Calu3 (cell line): ENCODE measurements around the gene PCBD2. TPM values are rescaled to one million over a fixed set of nuclear protein-coding genes. Genes with fewer than 3 reads are reported as not detected.

Experiments
- BruUV-seq: library from RNA; stranded (reverse); fragments of 400-500 nt; replicated peaks from 2 replicates; lab custom pipeline; 2021; lab: Mats Ljungman, UMichigan
- CTCF ChIA-PET: fragments of 300-600 bp; sonication (Branson Sonifier 250); formaldehyde crosslinking; loops from one replicate; lab custom pipeline; 2022; ENCODE audit warnings: antibody characterized with exemption; lab: Charles Lee
- DNase-seq: peaks from one replicate; pipeline ENCODE4 v3.0.0; 2022
- H3K27ac Mint-ChIP-seq: one replicate; pipeline ENCODE4 v1.8.0; 2022; ENCODE audit warnings: mixed read lengths; ENCODE audit not compliant: unreplicated experiment
- H3K27me3 Mint-ChIP-seq: one replicate; pipeline ENCODE4 v1.8.0; 2022; ENCODE audit warnings: mixed read lengths; ENCODE audit not compliant: unreplicated experiment
- H3K36me3 Mint-ChIP-seq: one replicate; pipeline ENCODE4 v1.8.0; 2022; ENCODE audit warnings: mild to moderate bottlenecking, moderate library complexity, mixed read lengths; ENCODE audit not compliant: insufficient read depth, unreplicated experiment
- H3K4me1 Mint-ChIP-seq: one replicate; pipeline ENCODE4 v1.8.0; 2022; ENCODE audit warnings: mild to moderate bottlenecking, low read depth, mixed read lengths; ENCODE audit not compliant: unreplicated experiment
- H3K4me3 Mint-ChIP-seq: one replicate; pipeline ENCODE4 v1.8.0; 2022; ENCODE audit warnings: mild to moderate bottlenecking, low read depth, moderate library complexity, mixed read lengths; ENCODE audit not compliant: unreplicated experiment
- H3K9me3 Mint-ChIP-seq: one replicate; pipeline ENCODE4 v1.8.0; 2022; ENCODE audit warnings: low read depth, mixed read lengths; ENCODE audit not compliant: unreplicated experiment
- CTCF ChIP-seq: fragments of 200-600 bp; IDR thresholded peaks from one replicate; pipeline ENCODE4 v1.8.0; 2022; ENCODE audit warnings: antibody characterized with exemption; ENCODE audit not compliant: unreplicated experiment
- intact Hi-C: fragments of 100-400 bp; cut with micrococcal nuclease; formaldehyde crosslinking; loops from one replicate; pipeline ENCODE4 v1.10.0; 2022; ENCODE audit not compliant: unreplicated experiment
- total RNA-seq: library from RNA; stranded (reverse); gene quantifications from 2 replicates; pipeline ENCODE4 v1.2.3, GENCODE V29; 2022

PCBD2 gene
- total RNA-seq, 1 experiment from 2014 or later = 18.1 TPM

GRCh38 chr5:134969166-134969565 is 64.2 kb downstream of the PCBD2 start:
- peaks cover 13% of the 10 kb centered on the region for H3K4me1 Mint-ChIP-seq
- H3K27ac Mint-ChIP-seq = no peak overlapping the region
- H3K9me3 Mint-ChIP-seq = no peaks in the 10 kb centered on the region
- CTCF ChIA-PET = no interaction called here
- DNase-seq = no peak
- TF ChIP-seq CTCF = no peak
- H3K36me3 Mint-ChIP-seq = no peaks in the 10 kb centered on the region
- H3K27me3 Mint-ChIP-seq = no peaks in the 10 kb centered on the region
- BruUV-seq = no TSS peak
- no peak overlapping the region for H3K4me3 Mint-ChIP-seq
- intact Hi-C loops = no loop called here

GRCh38 chr5:134975078-134975715 is 70.3 kb downstream of the PCBD2 start:
- intact Hi-C loops = no loop called here
- no peak for TF ChIP-seq CTCF
- peaks cover 12% of the 10 kb centered on the region for H3K9me3 Mint-ChIP-seq
- no peak for DNase-seq
- CTCF ChIA-PET = no interaction called here
- H3K4me3 Mint-ChIP-seq = no peak overlapping the region
- H3K4me1 Mint-ChIP-seq = no peaks in the 10 kb centered on the region
- H3K36me3 Mint-ChIP-seq = no peaks in the 10 kb centered on the region
- H3K27me3 Mint-ChIP-seq = no peaks in the 10 kb centered on the region
- BruUV-seq = no TSS peak
- no peak overlapping the region for H3K27ac Mint-ChIP-seq

- CTCF ChIA-PET = no interaction called here
- H3K4me3 Mint-ChIP-seq = no peak overlapping the region
- no peak for DNase-seq
- BruUV-seq = no TSS peak
- H3K27me3 Mint-ChIP-seq = no peaks in the 10 kb centered on the region
- intact Hi-C loops = no loop called here
- H3K27ac Mint-ChIP-seq = no peak overlapping the region
- H3K36me3 Mint-ChIP-seq = no peaks in the 10 kb centered on the region
- H3K9me3 Mint-ChIP-seq = peaks cover 12% of the 10 kb centered on the region
- H3K4me1 Mint-ChIP-seq = no peaks in the 10 kb centered on the region
- TF ChIP-seq CTCF = no peak
Observed at GRCh38 chr5:134975843-134976242, 70.9 kb downstream of the PCBD2 start.

GRCh38 chr5:134976841-134977240 is 71.9 kb downstream of the PCBD2 start:
- Mint-ChIP-seq H3K9me3 (peaks cover 15% of the 10 kb centered on the region), H3K4me3 (no peak overlapping the region), H3K27me3 (no peaks in the 10 kb centered on the region), H3K36me3 (no peaks in the 10 kb centered on the region), H3K4me1 (no peaks in the 10 kb centered on the region), H3K27ac (no peak overlapping the region)
- no peak for TF ChIP-seq CTCF
- BruUV-seq = no TSS peak
- intact Hi-C loops = no loop called here
- no peak for DNase-seq
- CTCF ChIA-PET = no interaction called here
